HG03060 (cell line): ENCODE measurements around the gene PYGM.

Experiments used
- ATAC-seq: cut with Tn5 transposase; IDR thresholded peaks from one replicate; pipeline ENCODE4 v1.9.1; 2021; ENCODE audit warnings: low read depth, moderate number of reproducible peaks; ENCODE audit not compliant: unreplicated experiment

The PYGM gene

DNA sequence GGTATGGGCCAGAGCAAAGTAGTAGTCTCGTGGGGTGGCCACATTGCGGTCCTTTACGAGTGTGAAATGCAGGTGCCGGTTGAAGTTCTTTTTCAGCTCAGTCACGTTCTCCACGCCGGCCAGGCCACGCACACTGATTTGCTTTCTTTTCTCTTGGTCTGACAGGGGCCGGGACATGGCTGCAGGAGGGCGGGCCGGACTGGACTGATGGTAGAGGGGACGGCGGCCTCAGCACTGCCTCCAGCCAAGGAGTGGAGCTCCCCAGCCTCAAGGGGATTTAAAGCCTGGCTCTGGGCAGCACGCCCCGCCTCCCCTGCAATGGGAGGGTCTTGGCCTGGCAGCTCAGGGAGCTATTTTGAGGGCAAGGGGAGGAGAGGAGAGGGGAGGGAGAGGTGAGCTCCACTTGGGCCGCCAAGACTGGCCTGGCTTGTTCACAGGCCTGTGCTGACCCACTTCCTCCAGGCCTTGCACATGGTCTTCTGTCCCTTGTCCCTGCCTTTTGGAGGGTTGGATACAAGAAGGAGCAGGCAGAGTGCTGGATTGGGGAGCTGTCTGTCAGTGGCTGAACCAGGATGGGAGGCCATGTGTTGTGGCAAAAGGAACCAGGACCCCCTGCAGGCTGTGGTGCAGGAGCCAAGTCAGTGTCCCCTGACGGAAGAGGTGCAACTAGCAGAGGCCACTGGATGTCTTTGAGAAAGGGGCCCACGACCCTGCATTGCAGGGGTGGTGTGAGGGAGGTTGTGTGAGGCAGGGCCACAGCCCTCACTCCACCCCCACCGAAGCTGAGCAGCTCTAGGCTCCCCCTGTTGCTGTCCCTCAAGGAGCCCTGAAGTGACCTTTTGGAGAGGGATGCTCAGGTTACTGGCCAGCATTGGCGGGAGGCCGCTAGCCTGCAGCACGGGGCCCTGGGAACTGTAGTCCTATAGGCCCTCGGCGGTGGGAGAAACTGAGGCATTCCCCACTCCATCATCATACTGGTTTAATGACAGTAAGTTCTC, at the start of gene PYGM:
Gene PYGM (minus strand): TSS at position 253 of the 998 bp plus-strand sequence. CDS start 76 bp downstream, at position 177.
- ATAC-seq: no peak

DNA sequence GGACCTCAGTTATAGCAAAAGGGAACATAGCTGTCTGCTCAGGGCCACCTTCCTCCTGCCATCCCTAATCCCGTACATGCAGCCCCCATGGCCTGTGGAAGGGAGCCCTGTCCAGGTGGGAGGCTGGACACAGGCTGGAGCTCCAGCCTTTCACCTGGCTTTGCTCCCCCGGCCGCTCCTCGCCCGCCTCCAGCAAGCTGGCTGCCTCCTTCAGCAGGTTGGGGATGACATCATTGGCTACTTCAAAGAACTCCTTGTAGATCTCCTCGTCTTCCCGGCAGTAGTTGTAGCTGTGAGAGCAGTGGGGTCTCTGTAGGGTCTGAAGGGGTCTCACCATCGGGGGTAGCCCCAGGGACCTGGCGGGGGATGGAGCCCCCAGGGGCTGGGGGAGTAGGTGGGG, 45.7 kb upstream of the PYGM start:
- no peak for ATAC-seq

DNA sequence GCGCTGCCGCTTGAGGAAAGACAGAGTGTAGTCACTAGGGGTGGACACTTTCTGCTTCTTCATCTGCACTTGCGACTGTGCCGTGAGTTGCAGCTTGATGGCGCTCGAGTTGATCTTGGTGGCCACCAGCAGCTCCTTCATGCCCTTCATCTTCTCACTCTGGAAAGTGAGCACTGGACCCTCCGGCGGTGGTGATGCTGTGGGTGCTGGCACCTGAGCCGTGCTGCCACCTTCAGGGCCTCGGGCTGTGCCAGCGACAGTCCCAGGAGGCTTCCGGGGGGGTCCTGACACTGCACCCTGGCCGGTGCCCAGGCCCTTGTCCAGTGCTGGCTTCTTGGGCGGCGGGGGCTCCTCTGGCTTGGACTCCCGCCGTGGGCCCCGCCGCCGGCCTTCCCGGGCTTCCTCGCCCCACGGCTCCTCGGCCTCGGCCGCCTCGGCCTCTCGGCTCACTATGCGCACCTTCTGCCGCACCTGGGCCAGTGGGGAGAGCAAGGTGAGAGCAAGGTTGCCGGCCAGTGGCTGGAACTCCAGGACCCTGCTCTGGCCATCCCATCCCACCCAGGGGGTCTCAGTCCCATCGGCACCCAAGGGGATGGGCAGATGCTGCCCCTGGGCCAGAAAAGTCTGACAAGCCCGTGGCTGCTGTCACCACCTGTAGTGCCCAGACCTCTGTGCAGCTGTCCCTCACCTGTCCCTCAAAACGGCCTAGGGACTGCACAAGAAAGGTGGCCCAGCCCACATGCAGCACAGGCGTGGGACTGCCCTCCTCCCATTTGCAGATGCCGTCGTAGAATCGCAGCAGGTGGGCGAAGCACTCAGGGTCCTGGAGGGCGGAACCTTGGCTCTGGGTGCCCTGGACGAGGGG, 44.8 kb upstream of the PYGM start:
- no peak for ATAC-seq

DNA sequence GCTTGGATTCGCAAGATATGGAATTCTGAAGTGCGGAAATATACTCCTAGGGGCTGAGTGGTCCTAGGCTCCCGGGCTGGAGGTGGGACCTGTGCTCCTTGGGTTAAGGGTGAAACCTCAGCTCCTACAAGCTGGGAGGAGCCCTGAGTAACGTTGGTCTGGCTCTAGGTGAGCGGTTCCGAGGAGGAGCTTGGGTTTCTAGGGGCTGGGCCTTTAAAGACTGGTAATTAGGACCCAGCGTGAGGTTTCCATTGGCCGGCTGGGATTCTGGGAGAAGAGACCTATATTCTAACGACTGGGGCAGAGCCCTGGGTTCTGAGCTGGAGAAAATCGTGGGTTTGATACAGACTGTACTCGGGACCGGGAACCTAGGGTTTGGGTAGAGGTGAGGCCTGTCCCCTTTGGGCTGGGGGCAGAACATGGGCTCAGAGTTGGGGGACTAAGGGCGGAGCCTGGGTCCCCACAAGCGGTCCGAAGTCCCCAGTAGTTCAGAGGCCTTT, 44.1 kb upstream of the PYGM start:
- no peak for ATAC-seq

DNA sequence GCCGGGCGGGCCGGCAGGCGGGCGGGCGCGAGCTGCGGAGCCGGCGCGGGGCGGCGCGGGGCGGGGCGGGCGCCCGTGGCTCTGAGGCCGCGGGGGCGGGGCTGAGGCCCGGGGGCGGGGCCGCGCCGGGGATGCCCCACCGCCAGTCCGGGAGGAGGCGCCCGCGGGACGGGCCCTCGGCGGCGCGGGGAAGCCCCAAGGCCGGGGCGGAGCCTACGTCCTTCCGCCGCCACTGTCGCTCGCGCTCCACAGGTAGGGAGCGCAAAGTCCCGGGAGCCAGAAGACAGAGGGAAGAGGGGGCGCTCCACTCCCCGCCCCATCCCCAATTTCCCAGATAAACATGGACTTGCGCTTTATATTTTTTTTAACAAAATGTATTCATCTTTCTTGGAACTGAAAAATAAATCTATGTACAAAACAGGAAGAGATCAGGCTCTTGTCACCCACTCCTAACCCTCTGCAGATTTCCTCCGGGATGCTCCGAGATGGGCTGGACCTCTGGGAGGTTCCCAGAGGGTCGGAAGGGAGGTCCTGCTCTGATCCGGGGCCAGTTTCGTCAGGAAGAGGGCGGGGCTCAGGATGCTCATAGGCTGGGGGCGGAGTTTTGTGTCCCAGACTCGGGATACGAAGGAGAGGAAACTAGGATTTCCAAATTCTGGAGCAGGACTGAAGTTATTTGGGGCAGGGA, 43.5 kb upstream of the PYGM start, which contains the start of gene MAP4K2:
Gene MAP4K2 (minus strand): TSS at position 57 of the 688 bp plus-strand sequence. CDS start 65 bp downstream, outside the sequence.
- no peak for ATAC-seq

DNA sequence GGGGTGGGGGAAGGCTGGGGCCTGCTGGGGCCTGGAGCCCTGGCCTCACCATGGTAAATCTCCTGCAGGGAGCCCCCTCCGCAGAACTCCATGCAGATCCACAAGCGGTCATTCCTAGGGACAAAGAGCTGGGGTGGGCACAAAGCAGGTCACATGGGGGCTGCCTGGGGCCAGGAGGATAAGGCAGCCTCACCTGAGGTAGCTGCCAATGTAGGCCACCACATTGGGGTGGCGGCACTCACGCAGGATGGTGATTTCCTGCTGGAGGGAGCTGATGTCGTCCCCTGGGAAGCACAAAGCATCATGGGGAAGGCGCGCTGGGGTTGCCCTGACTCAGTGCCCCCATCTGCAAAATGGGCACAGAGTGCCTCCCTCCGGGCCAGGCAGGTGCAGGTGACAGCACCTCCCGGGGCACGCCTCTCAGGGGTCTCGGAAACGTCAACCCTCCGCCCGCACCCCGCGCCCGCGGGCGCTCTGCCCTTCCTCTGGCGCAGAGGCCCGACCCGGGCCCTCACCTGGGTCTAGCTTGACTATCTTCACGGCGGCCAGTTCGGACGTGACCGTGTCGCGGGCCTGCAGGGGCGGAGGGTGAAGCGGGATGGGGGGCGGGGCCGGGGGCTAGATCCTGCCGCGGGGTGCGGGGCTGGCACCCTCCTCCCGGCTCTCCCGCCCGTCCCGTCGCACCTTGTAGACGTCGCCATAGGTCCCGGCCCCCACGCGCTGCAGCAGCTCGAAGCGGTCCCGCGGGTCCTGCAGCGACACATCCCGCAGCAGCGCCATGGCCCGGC, 42.8 kb upstream of the PYGM start:
- no peak for ATAC-seq

DNA sequence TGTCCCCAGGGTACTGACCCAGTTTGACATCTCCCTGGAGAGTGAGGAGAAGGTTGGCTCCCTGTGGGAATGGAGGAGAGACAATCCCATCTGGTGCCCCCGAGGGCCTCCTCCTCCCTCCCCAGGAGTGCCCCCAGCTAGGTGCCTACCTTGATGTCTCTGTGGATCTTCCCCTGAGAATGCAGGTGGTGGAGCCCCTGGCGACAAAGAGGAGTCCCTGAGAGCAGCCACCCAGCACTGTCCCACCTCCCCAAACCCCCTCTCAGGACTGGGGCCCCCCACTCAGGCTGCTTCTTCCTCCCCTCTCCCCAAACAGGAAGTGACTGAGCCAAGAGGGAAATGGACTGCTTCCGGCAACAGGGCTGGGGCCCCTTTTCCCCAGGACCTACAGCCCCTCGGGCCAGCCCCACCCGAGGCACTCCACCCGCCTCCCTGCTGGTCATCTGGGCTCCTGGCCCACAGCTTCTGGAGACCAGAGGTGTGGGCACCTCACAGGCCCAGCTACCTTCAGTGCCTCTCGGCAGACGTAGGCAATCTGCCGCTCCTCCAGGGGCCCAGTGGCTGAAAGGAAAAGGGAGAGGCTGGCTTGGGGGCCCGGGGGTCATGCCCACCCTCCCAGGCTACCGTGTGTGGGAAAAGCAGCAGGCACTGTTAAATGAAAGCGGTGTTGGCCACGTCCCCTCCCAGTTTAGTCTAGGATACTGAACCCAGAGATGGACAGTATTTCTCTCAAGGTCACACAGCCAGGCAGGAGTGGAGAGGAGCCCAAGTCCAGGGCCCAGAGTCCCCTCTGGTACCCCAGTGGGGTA, 42.0 kb upstream of the PYGM start:
- ATAC-seq: no peak

DNA sequence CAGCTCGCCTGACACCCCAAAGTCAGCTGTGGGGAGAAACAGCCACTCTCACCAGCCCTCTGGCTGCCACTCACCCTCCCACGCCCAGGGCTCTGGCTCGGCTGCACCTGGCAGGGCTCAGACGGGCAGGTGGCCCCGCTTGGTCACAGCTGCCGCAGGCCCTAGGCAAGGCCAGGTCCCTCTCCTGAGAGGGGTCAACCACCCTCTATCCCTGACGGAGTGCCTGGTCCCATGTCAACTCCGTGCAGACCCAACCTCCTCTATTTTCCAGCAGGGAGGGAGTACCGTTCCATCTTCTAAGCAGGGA, 41.3 kb upstream of the PYGM start:
- no peak for ATAC-seq

DNA sequence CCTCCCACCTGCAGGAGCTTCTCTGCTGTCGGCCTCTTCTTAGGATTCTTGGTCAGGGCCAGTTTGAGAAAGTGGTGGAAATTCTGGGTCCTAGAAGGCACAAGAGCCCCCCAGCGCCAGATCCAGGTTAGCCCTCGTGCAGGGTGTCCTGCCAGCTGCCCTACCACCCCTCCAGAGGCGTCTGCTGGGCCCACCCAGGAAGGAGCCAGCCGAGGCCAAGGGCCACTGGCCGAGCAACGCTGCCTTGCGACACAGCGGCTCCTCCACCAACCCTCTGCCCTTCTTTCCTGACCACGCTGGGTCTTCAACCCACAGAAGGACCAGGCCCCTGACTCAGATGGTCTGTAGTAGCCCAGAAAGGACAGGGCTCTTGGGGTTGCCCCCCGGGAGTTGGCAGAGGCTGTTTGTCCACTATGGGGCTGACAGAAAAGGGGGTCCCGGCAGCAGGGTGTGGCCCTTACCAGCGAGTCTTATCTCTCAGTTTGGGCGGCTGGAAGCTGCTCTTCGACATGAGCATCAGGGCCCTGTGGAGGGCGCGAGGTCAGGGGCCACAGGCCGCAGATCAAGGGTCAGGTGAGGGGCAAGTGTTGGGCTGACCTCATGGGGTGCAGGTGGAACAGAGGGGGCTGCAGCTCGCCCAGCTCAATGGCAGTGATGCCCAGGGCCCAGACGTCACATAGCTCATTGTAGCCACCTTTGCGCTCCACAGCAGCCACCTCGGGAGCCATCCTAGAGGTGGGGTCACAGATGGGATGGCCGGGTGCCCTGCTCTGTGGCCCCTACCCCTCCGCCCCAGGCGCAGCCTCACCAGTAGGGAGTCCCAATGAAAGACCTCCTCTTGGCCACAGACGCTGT, 40.8 kb upstream of the PYGM start:
- ATAC-seq: no peak

DNA sequence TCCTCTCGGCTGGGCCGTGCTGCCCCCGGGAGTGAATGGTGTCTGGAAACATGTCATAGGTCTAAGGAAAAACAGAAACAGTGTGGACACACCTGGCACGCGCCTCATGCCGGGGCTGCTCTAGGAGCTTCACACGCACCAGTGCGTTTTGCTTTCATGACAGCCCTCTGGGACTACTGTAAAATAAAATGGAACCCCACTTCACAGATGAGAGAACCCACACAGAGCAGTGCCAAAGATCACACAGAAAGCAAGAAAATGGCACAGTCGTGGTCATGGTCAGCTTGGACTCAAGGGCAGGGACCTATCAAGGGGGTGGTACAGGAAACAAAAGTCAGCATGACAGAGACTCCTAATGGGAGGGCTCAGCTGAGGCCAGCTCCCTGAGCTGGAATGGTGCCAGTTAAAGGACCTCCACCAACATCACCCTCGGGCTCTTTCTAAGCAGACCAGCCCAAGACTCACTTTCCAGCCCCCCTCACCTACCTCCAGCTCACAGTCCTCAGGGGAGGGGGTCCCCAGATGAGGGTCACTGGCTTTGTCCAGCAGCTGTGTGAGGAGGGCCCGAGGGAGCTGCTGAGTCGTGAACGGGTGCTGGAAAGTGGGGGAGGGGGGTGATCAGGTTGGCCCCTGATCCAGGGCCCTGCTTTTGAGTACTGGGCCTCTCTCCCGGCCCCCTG, 40.0 kb upstream of the PYGM start:
- no peak for ATAC-seq

DNA sequence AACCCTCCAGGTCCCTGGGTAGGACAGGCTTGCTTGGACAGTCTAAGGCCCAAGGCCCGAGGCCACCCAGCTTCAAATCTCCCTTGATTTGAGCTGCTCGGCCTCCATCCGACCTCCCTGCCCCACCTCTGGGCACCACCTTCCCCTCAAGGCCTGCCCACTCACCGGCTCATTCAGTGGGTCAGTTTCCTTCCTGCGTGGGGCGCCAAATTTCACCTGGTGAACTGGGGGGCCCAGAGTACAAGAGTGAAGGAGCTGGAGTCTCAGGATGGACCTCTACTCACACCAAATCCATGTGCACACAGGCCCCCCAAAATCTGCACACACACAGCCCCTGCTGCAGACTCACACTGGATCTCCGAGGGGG, 39.5 kb upstream of the PYGM start:
- ATAC-seq: no peak

DNA sequence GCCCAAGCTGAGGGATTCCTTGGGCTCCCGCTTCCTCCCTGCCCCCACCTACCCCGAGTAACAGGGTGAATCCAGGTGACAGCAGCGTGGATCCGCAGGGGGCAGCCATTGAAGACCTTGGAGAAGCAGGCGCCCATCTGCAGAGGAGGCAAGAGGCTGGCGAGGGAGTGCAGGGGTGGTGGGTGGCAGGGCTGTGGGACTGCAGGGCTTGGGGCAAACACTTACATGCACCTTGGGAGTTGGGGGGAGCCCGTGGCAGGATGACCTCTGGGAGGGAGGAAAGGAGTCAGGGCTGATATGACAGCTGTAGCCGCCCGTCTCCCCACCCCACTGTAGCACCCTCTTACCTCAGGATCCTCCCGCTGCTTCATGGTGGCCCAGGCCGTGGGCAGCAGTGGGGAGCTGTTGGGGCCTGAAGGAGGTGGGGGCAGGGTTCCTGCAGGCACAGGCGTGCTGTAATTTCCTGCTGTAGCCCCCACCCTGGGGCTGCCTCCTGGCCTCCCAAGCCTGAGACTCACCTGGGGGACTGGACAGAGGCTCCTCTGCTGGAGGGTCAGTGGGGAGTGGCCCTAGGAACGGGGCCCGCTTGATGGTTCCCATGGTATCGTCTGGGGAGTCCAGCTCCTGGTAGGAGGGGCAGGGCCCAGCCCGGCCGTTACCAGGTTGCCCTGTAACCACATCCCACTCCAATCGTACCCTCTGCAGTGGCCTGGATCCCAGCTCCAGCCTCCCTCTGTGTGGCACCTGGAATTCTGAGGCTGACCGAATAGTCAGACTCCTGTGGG, 37.2 kb upstream of the PYGM start:
- ATAC-seq: no peak

DNA sequence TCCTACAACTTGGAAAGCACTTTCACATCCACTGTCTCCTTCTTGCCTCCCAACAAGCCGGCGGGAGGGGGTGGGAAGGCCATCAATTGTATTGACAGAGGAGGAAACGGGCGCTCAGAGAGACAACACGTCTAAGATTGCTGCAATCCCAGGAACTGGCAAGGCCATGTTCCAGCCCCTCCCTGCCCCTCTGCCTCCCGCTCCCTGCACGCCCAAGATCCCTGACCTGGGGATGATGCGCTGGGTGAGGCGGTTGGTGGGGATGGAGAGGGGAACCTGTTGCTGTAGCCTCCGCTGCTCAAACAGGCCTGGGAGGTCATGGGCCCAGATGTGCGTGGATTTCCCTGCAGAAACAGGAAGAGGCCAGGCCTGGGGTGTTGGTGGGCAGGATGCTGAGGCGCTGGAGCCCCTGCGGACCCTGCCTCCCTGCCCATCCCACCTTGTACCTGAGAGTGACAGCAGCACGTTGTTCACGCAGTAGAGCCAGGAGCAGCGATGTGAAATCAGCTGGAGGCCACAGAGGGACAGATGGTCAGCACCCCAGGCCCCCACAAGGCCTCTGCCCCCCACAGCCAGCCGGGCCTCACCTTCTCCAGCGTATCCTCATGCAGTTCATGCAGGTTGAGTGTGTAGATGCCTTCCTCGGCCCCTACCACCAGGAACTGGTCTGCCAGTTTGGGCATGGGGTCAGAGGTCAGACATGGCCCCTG, 36.4 kb upstream of the PYGM start:
- ATAC-seq: no peak

DNA sequence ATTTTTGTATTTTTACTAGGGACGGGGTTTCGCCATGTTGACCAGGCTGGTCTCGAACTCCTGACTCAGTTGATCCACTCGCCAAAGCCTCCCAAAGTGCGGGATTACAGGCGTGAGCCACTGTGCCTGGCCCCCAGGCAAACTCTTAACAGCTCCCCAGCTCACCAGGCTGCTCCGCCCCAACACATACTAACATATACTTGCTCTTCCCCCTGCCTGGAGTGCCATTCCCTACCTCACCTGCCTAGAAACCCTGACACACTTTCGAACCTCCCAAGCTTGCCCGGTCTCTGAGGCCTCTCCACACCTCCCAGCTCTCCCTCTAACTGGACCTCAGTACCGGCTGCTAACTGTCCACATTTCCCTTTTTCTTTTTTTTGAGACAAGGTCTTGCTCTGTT, 34.8 kb upstream of the PYGM start:
- ATAC-seq: no peak

DNA sequence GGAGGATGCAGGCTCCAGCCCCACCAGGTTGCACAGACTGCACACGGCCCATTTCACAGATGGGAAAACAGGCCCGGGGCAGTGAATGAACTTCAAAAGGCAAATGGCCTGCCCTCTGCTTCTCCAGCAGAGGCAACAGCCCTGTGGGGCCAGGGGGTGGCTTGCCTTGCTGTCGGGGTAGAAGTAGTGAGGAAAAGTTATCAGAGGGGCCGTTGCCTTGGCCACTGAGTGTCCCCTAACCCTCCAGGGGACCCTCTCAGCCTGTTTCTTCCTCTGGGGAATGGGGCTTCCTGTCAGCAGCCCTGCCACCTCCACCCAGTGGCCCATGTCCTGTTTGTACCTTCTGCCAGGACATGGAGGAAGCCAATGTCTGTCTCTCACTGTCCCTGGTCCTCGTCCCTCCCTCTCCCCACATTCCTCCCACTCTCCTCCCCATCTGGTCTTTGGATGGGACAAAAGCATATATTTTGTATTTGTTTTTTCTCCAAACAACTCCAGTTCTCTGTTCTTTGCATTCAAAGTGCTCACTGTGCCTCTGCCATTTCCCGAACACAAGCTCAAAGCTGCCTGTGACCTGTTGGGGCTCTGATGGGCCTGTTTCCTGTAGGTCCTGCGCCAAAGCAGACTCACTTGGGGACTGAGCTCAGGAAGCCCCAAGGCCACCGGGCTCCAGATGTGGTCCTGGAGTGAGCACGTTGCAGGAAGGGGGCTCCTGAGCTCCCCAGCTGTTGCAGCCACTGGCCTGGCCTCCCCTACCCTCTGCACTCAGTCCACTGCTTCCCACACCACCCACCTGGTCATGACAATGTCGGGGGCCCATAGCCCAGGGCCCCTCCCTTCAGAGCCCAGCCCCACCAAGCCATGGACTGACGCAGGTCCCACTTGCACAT, 33.7 kb upstream of the PYGM start:
- ATAC-seq: no peak
